ENCODE results near the gene PIGT. TPM values are rescaled to one million over a fixed set of nuclear protein-coding genes. Genes with fewer than 3 reads are reported as not detected.

Gene PIGT
- total and polyA plus RNA-seq, 2 donors (not counting 1 experiment from before 2014, with no cell fraction given) = 25.8 to 53.9 TPM

DNA sequence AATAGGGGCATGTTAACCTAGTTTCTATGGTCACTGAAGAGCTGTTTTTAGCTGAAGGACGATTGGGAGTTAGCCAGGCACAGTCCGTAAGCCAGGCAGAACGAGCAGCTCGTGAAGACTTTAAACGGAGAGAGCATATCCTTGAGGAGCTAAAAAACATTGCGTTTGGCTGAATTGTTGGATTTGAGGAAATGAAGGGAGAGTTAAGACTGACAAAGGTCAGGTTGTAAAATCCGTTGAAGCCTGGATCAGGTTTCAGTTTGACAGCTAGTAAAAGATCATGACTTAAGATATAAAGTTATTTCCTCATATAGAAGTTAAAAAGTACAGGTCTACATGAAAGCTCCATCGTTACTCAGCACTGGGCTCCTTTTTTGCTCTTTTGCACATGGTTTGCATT lies 5.1 kb upstream of the PIGT start:
- H3K9me3 ChIP-seq (ENCODE audit: control insufficient read depth, insufficient read depth, low read depth, low read length) = no peaks in the 10 kb centered on the region
- no peak overlapping the region for H3K9ac ChIP-seq (ENCODE audit: insufficient read depth, low read length)
- H3K4me3 ChIP-seq (replicated peaks in 1 of 4; ENCODE audit: control extremely low read depth in 1 of 4, insufficient read depth in 1 of 4, low read depth in 3 of 4, low read length in 4 of 4) = no peak overlapping the region
- H3K36me3 ChIP-seq (ENCODE audit: control insufficient read depth, insufficient read depth, low read length) = no peaks in the 10 kb centered on the region
- peaks cover 3% of the 10 kb centered on the region for H3K4me1 ChIP-seq (ENCODE audit: control insufficient read depth, extremely low read depth, insufficient read depth, low read length)
- H3K79me2 ChIP-seq (ENCODE audit: control insufficient read depth, insufficient read depth, low read length) = no peaks in the 10 kb centered on the region
- H2AFZ ChIP-seq (ENCODE audit: low read length) = no peak overlapping the region
- DNase-seq (ENCODE audit: low read depth in 2 of 2) = no peak
- no peak overlapping the region for H3K27ac ChIP-seq (ENCODE audit: insufficient read depth, low read length)
- H4K20me1 ChIP-seq (ENCODE audit: control insufficient read depth, extremely low read depth, insufficient read depth, low read length) = no peaks in the 10 kb centered on the region
- H3K27me3 ChIP-seq (ENCODE audit: control insufficient read depth, insufficient read depth, low read length) = no peaks in the 10 kb centered on the region
- no peak for TF ChIP-seq EZH2 (IDR thresholded peaks at IDR 0.05; ENCODE audit: low read length, missing control alignments)
- TF ChIP-seq, protein P1, sequence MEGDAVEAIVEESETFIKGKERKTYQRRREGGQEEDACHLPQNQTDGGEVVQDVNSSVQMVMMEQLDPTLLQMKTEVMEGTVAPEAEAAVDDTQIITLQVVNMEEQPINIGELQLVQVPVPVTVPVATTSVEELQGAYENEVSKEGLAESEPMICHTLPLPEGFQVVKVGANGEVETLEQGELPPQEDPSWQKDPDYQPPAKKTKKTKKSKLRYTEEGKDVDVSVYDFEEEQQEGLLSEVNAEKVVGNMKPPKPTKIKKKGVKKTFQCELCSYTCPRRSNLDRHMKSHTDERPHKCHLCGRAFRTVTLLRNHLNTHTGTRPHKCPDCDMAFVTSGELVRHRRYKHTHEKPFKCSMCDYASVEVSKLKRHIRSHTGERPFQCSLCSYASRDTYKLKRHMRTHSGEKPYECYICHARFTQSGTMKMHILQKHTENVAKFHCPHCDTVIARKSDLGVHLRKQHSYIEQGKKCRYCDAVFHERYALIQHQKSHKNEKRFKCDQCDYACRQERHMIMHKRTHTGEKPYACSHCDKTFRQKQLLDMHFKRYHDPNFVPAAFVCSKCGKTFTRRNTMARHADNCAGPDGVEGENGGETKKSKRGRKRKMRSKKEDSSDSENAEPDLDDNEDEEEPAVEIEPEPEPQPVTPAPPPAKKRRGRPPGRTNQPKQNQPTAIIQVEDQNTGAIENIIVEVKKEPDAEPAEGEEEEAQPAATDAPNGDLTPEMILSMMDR (conservative IDR thresholded peaks at IDR 0.05 in 1 of 2, IDR thresholded peaks at IDR 0.05 in 1 of 2; ENCODE audit: low read depth in 1 of 2, low read length in 2 of 2) = no peak
- H3K4me2 ChIP-seq (ENCODE audit: extremely low read depth, insufficient read depth, low read length) = no peak overlapping the region

DNA sequence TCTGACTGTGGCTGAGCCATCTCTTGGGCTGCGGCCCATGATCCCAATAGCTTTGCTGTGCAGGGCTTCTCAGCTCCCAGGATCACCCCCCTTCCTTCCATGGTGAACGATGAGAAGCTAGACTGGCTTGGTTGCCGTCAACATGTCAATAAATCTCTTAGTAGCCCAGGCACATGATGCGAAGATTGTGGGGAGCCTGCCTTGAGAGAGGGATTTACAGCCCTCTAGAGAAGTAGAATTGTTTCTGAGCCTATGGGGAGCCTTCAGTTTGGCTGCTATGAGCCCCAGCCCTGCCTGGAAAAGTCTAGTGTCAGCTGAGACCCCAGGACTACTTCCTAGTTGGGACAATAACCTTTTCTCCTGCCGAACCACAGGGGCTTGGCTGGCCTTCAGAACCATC lies 3.3 kb upstream of the PIGT start:
- Histone ChIP-seq H3K36me3 (ENCODE audit: control insufficient read depth, insufficient read depth, low read length) (no peaks in the 10 kb centered on the region), H3K27me3 (ENCODE audit: control insufficient read depth, insufficient read depth, low read length) (no peaks in the 10 kb centered on the region), H4K20me1 (ENCODE audit: control insufficient read depth, extremely low read depth, insufficient read depth, low read length) (no peaks in the 10 kb centered on the region), H3K27ac (ENCODE audit: insufficient read depth, low read length) (no peak overlapping the region), H3K9ac (ENCODE audit: insufficient read depth, low read length) (no peak overlapping the region), H3K4me2 (ENCODE audit: extremely low read depth, insufficient read depth, low read length) (no peak overlapping the region), H2AFZ (ENCODE audit: low read length) (no peak overlapping the region), H3K4me1 (ENCODE audit: control insufficient read depth, extremely low read depth, insufficient read depth, low read length) (no peaks in the 10 kb centered on the region), H3K4me3 (replicated peaks in 1 of 4; ENCODE audit: control extremely low read depth in 1 of 4, insufficient read depth in 1 of 4, low read depth in 3 of 4, low read length in 4 of 4) (no peak overlapping the region), H3K79me2 (ENCODE audit: control insufficient read depth, insufficient read depth, low read length) (peaks cover 11% of the 10 kb centered on the region), H3K9me3 (ENCODE audit: control insufficient read depth, insufficient read depth, low read depth, low read length) (no peaks in the 10 kb centered on the region)
- no peak for DNase-seq (ENCODE audit: low read depth in 2 of 2)
- no peak for TF ChIP-seq EZH2 (IDR thresholded peaks at IDR 0.05; ENCODE audit: low read length, missing control alignments)
- TF ChIP-seq, protein P1 (conservative IDR thresholded peaks at IDR 0.05 in 1 of 2, IDR thresholded peaks at IDR 0.05 in 1 of 2; ENCODE audit: low read depth in 1 of 2, low read length in 2 of 2) = no peak

DNA sequence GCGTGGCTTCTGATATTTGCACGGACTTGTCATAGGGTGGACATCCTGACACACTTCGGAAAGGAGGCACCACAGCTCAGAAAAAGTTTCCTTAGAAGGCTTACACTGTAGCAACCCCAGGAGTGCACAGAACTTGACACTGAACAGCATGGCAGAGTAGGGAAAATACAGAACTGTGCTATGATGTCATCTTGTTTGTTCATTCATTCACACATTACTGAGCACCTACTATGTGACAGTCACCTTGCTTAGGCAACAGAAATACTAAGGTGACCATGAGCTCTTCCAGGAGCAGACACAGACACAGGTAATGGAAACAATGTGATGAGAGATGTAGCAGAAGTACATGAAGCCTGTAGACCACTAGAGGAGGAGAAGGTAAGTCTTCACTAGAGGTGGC lies 2.5 kb upstream of the PIGT start:
- DNase-seq (ENCODE audit: low read depth in 2 of 2) = no peak
- H3K27me3 ChIP-seq (ENCODE audit: control insufficient read depth, insufficient read depth, low read length) = no peaks in the 10 kb centered on the region
- H3K4me3 ChIP-seq (replicated peaks in 1 of 4; ENCODE audit: control extremely low read depth in 1 of 4, insufficient read depth in 1 of 4, low read depth in 3 of 4, low read length in 4 of 4) = no peak overlapping the region

More for the DNA sequence above, 2.5 kb upstream of the PIGT start:
- no peaks in the 10 kb centered on the region for H3K36me3 ChIP-seq (ENCODE audit: control insufficient read depth, insufficient read depth, low read length)
- no peak overlapping the region for H3K4me2 ChIP-seq (ENCODE audit: extremely low read depth, insufficient read depth, low read length)
- H3K27ac ChIP-seq (ENCODE audit: insufficient read depth, low read length) = no peak overlapping the region
- H2AFZ ChIP-seq (ENCODE audit: low read length) = no peak overlapping the region
- no peaks in the 10 kb centered on the region for H3K9me3 ChIP-seq (ENCODE audit: control insufficient read depth, insufficient read depth, low read depth, low read length)
- peaks cover 18% of the 10 kb centered on the region for H3K79me2 ChIP-seq (ENCODE audit: control insufficient read depth, insufficient read depth, low read length)
- no peaks in the 10 kb centered on the region for H4K20me1 ChIP-seq (ENCODE audit: control insufficient read depth, extremely low read depth, insufficient read depth, low read length)
- H3K9ac ChIP-seq (ENCODE audit: insufficient read depth, low read length) = no peak overlapping the region
- TF ChIP-seq, protein P1 (conservative IDR thresholded peaks at IDR 0.05 in 1 of 2, IDR thresholded peaks at IDR 0.05 in 1 of 2; ENCODE audit: low read depth in 1 of 2, low read length in 2 of 2) = no peak
- TF ChIP-seq EZH2 (IDR thresholded peaks at IDR 0.05; ENCODE audit: low read length, missing control alignments) = no peak
- no peaks in the 10 kb centered on the region for H3K4me1 ChIP-seq (ENCODE audit: control insufficient read depth, extremely low read depth, insufficient read depth, low read length)

Measured in fibroblast of lung (primary cell).